Measurements from ENCODE around the gene SORCS2.

SORCS2 gene

GRCh38 chr4:7390336-7390735 lies 198.0 kb downstream of the SORCS2 start:
- TF ChIP-seq JUND (IDR thresholded peaks at IDR 0.05; ENCODE audit: low read depth) = no peak
- DNase-seq (ENCODE audit: low read depth in 1 of 2, low spot score in 1 of 2) = no peak
- in situ Hi-C loops (cut with HindIII; ENCODE audit: low pct_unique_long_range_greater_than_20kb, low sequenced_read_pairs) = no loop called here

GRCh38 chr4:7390906-7391636 lies 198.7 kb downstream of the SORCS2 start:
- in situ Hi-C loops (cut with HindIII; ENCODE audit: low pct_unique_long_range_greater_than_20kb, low sequenced_read_pairs) = no loop called here
- TF ChIP-seq JUND (IDR thresholded peaks at IDR 0.05; ENCODE audit: low read depth) = no peak
- DNase-seq (ENCODE audit: low read depth in 1 of 2, low spot score in 1 of 2) = no peak

- no peak for DNase-seq (ENCODE audit: low read depth in 1 of 2, low spot score in 1 of 2)
- in situ Hi-C loops (cut with HindIII; ENCODE audit: low pct_unique_long_range_greater_than_20kb, low sequenced_read_pairs) = no loop called here
- TF ChIP-seq JUND (IDR thresholded peaks at IDR 0.05; ENCODE audit: low read depth) = no peak
Measured at GRCh38 chr4:7391637-7392437, 199.5 kb downstream of the SORCS2 start.

- in situ Hi-C loops (cut with HindIII; ENCODE audit: low pct_unique_long_range_greater_than_20kb, low sequenced_read_pairs) = no loop called here
- no peak for TF ChIP-seq JUND (IDR thresholded peaks at IDR 0.05; ENCODE audit: low read depth)
- DNase-seq (ENCODE audit: low read depth in 1 of 2, low spot score in 1 of 2) = no peak
Measured at GRCh38 chr4:7392438-7393421, 200.4 kb downstream of the SORCS2 start.

GRCh38 chr4:7393601-7394575 lies 201.6 kb downstream of the SORCS2 start:
- no peak for TF ChIP-seq JUND (IDR thresholded peaks at IDR 0.05; ENCODE audit: low read depth)
- in situ Hi-C loops (cut with HindIII; ENCODE audit: low pct_unique_long_range_greater_than_20kb, low sequenced_read_pairs) = no loop called here
- DNase-seq (ENCODE audit: low read depth in 1 of 2, low spot score in 1 of 2) = no peak

- TF ChIP-seq JUND (IDR thresholded peaks at IDR 0.05; ENCODE audit: low read depth) = no peak
- in situ Hi-C loops (cut with HindIII; ENCODE audit: low pct_unique_long_range_greater_than_20kb, low sequenced_read_pairs) = no loop called here
- no peak for DNase-seq (ENCODE audit: low read depth in 1 of 2, low spot score in 1 of 2)
Measured at GRCh38 chr4:7394681-7395451, 202.5 kb downstream of the SORCS2 start.

- TF ChIP-seq JUND (IDR thresholded peaks at IDR 0.05; ENCODE audit: low read depth) = no peak
- DNase-seq (ENCODE audit: low read depth in 1 of 2, low spot score in 1 of 2) = no peak
- in situ Hi-C loops (cut with HindIII; ENCODE audit: low pct_unique_long_range_greater_than_20kb, low sequenced_read_pairs) = no loop called here
Measured at GRCh38 chr4:7395645-7396044, 203.3 kb downstream of the SORCS2 start.

- TF ChIP-seq JUND (IDR thresholded peaks at IDR 0.05; ENCODE audit: low read depth) = no peak
- in situ Hi-C loops (cut with HindIII; ENCODE audit: low pct_unique_long_range_greater_than_20kb, low sequenced_read_pairs) = no loop called here
- no peak for DNase-seq (ENCODE audit: low read depth in 1 of 2, low spot score in 1 of 2)
Measured at GRCh38 chr4:7396186-7396910, 204.0 kb downstream of the SORCS2 start.

- in situ Hi-C loops (cut with HindIII; ENCODE audit: low pct_unique_long_range_greater_than_20kb, low sequenced_read_pairs) = no loop called here
- TF ChIP-seq JUND (IDR thresholded peaks at IDR 0.05; ENCODE audit: low read depth) = no peak
- DNase-seq (ENCODE audit: low read depth in 1 of 2, low spot score in 1 of 2) = no peak
Measured at GRCh38 chr4:7397206-7398103, 205.1 kb downstream of the SORCS2 start.

Measured in T47D (cell line).